MM.1S (cell line): ENCODE data around the gene CHRDL1.

Source experiments
- EZH2 ChIP-seq: fragments of 300-600 bp; sonication (generic); optimal IDR thresholded peaks from 2 replicates; pipeline ENCODE3; 2017; ENCODE audit warnings: low read depth, mild to moderate bottlenecking, antibody characterized with exemption, low read length, mixed read lengths
- TF ChIP-seq, protein P1 (sequence below): fragments of 300-600 bp; sonication (generic); IDR thresholded peaks from 2 replicates; pipeline ENCODE4 v1.5.1; 2016; ENCODE audit warnings: antibody characterized with exemption, low read length, mixed read lengths

DNA sequence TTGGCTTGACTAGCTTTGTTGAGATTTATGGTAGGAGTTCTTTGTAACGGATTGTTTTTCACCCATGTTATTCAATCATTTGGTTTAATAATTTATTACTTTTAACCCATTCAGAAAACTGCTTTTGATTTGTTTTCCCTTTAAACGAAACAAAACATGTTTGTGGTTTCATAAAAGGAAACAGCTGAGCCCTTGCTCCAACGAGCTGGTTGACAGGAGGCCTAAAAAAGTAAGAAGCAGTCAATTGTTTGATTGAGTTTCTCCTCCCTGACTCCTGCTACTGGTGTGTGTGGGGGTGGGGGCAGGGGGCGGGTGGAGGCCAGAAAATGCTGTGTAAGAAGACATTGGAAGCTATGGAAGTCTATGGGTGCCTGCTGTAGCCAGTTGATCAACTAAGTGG lies 102.8 kb downstream of the CHRDL1 start:
- TF ChIP-seq EZH2: no peak
- TF ChIP-seq, protein P1, sequence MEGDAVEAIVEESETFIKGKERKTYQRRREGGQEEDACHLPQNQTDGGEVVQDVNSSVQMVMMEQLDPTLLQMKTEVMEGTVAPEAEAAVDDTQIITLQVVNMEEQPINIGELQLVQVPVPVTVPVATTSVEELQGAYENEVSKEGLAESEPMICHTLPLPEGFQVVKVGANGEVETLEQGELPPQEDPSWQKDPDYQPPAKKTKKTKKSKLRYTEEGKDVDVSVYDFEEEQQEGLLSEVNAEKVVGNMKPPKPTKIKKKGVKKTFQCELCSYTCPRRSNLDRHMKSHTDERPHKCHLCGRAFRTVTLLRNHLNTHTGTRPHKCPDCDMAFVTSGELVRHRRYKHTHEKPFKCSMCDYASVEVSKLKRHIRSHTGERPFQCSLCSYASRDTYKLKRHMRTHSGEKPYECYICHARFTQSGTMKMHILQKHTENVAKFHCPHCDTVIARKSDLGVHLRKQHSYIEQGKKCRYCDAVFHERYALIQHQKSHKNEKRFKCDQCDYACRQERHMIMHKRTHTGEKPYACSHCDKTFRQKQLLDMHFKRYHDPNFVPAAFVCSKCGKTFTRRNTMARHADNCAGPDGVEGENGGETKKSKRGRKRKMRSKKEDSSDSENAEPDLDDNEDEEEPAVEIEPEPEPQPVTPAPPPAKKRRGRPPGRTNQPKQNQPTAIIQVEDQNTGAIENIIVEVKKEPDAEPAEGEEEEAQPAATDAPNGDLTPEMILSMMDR: no peak
